Keratinocyte (primary cell): ENCODE measurements around the gene ZNF77.

Experiments
- EZH2 ChIP-seq: IDR thresholded peaks from one replicate; pipeline ENCODE4 v1.6.1; 2012; ENCODE audit warnings: inconsistent platforms, mild to moderate bottlenecking, low read length, moderate library complexity
- TF ChIP-seq, protein P1 (sequence below), 3 experiments: IDR thresholded peaks in 1 of 3; conservative IDR thresholded peaks in 1 of 3; optimal IDR thresholded peaks in 1 of 3; 2 replicates in 2 of 3; 3 replicates in 1 of 3; pipeline versions ENCODE3 to v1.5.1; 2011; ENCODE audit warnings: low read length in 3 of 3, mild to moderate bottlenecking in 3 of 3, moderate library complexity in 2 of 3, control low read depth in 1 of 3, inconsistent platforms in 1 of 3; ENCODE audit not compliant: insufficient read depth in 2 of 3; ENCODE audit errors: extremely low read depth in 1 of 3

- TF ChIP-seq, protein P1, sequence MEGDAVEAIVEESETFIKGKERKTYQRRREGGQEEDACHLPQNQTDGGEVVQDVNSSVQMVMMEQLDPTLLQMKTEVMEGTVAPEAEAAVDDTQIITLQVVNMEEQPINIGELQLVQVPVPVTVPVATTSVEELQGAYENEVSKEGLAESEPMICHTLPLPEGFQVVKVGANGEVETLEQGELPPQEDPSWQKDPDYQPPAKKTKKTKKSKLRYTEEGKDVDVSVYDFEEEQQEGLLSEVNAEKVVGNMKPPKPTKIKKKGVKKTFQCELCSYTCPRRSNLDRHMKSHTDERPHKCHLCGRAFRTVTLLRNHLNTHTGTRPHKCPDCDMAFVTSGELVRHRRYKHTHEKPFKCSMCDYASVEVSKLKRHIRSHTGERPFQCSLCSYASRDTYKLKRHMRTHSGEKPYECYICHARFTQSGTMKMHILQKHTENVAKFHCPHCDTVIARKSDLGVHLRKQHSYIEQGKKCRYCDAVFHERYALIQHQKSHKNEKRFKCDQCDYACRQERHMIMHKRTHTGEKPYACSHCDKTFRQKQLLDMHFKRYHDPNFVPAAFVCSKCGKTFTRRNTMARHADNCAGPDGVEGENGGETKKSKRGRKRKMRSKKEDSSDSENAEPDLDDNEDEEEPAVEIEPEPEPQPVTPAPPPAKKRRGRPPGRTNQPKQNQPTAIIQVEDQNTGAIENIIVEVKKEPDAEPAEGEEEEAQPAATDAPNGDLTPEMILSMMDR (optimal IDR thresholded peaks at IDR 0.05 in 1 of 3, IDR thresholded peaks at IDR 0.05 in 1 of 3, conservative IDR thresholded peaks at IDR 0.05 in 1 of 3; ENCODE audit: extremely low read depth in 1 of 3, insufficient read depth in 2 of 3, low read length in 3 of 3): no peak
- TF ChIP-seq EZH2: no peak
These were observed 56.0 kb downstream of the ZNF77 start for GRCh38 chr19:2888731-2889224.
